Measurements from ENCODE around the gene RNF113A. TPM values are rescaled to one million over a fixed set of nuclear protein-coding genes. Genes with fewer than 3 reads are reported as not detected.

The RNF113A gene
- total RNA-seq, 1 experiment from 2014 or later = 23.2 TPM

- Histone ChIP-seq H3K79me2 (ENCODE audit: low read depth) (no peaks in the 10 kb centered on the region), H3K9me3 (ENCODE audit: insufficient read depth, low read depth) (no peaks in the 10 kb centered on the region), H3K27ac (no peak overlapping the region), H3K9me2 (ENCODE audit: insufficient read depth) (no peaks in the 10 kb centered on the region), H4K20me1 (ENCODE audit: insufficient read depth) (no peaks in the 10 kb centered on the region), H3K4me3 (no peak overlapping the region), H3K27me3 (ENCODE audit: insufficient read depth, low read depth) (no peaks in the 10 kb centered on the region), H3K4me1 (replicated peaks; ENCODE audit: insufficient read depth) (no peaks in the 10 kb centered on the region), H3K4me2 (no peak overlapping the region), H3F3A (ENCODE audit: insufficient read depth, low read depth) (peaks cover 42% of the 10 kb centered on the region), H2AFZ (no peak overlapping the region), H3K36me3 (ENCODE audit: low read depth) (peaks cover 8% of the 10 kb centered on the region)
- TF ChIP-seq EZH2 (IDR thresholded peaks at IDR 0.05; ENCODE audit: low read depth) (no peak), CTCF (conservative IDR thresholded peaks at IDR 0.05) (peak; percentile 67)
- DNase-seq = peak; percentile 37 to 67
- BruUV-seq (replicated peaks) = no TSS peak
- intact Hi-C loops (cut with micrococcal nuclease; ENCODE audit: unreplicated experiment) = loop anchor here (10.0 kb wide), 1 partner anchor 186 kb away; the partner anchor contains the start of gene SEPTIN6
- ChIA-PET POLR2A (ENCODE audit: unreplicated experiment) (interaction anchor here (0.6 kb wide), 1 partner anchor 313 kb away, joined by 3 read pairs; no protein-coding TSS in a partner anchor), CTCF (interaction anchor here (0.6 to 0.7 kb wide), 2 partner anchors 153 to 361 kb away, joined by 3 read pairs; no protein-coding TSS in a partner anchor)
These were observed 9.3 kb upstream of the RNF113A start for GRCh38 chrX:119880552-119881437.

- H3K9me3 ChIP-seq (ENCODE audit: insufficient read depth, low read depth) = no peaks in the 10 kb centered on the region
These were observed 8.5 kb upstream of the RNF113A start for GRCh38 chrX:119880076-119880475.

More at GRCh38 chrX:119880076-119880475, 8.5 kb upstream of the RNF113A start:
- peaks cover 12% of the 10 kb centered on the region for H3K36me3 ChIP-seq (ENCODE audit: low read depth)
- intact Hi-C loops (cut with micrococcal nuclease; ENCODE audit: unreplicated experiment) = loop anchor here (10.0 kb wide), 1 partner anchor 185 kb away; the partner anchor contains the start of gene SEPTIN6
- ChIA-PET CTCF (interaction anchor here (0.6 to 0.7 kb wide), 2 partner anchors 152 to 361 kb away, joined by 3 read pairs; no protein-coding TSS in a partner anchor), POLR2A (ENCODE audit: unreplicated experiment) (interaction anchor here (0.6 kb wide), 1 partner anchor 313 kb away, joined by 3 read pairs; no protein-coding TSS in a partner anchor)
- no peaks in the 10 kb centered on the region for H3K4me1 ChIP-seq (replicated peaks; ENCODE audit: insufficient read depth)
- no peak overlapping the region for H3K4me3 ChIP-seq
- H3K27ac ChIP-seq = no peak overlapping the region
- no peaks in the 10 kb centered on the region for H3K9me2 ChIP-seq (ENCODE audit: insufficient read depth)
- no peak for DNase-seq
- H3K27me3 ChIP-seq (ENCODE audit: insufficient read depth, low read depth) = no peaks in the 10 kb centered on the region
- H3K4me2 ChIP-seq = no peak overlapping the region
- H2AFZ ChIP-seq = no peak overlapping the region
- BruUV-seq (replicated peaks) = no TSS peak
- H3F3A ChIP-seq (ENCODE audit: insufficient read depth, low read depth) = peaks cover 43% of the 10 kb centered on the region
- H3K79me2 ChIP-seq (ENCODE audit: low read depth) = peaks cover 4% of the 10 kb centered on the region; the same call in 1 of the 2 replicates
- no peaks in the 10 kb centered on the region for H4K20me1 ChIP-seq (ENCODE audit: insufficient read depth)
- TF ChIP-seq EZH2 (IDR thresholded peaks at IDR 0.05; ENCODE audit: low read depth) (no peak), CTCF (conservative IDR thresholded peaks at IDR 0.05) (no peak)

Measured in PC-9 (cell line).